ENCODE data around the gene ODF2.

ODF2 gene

DNA sequence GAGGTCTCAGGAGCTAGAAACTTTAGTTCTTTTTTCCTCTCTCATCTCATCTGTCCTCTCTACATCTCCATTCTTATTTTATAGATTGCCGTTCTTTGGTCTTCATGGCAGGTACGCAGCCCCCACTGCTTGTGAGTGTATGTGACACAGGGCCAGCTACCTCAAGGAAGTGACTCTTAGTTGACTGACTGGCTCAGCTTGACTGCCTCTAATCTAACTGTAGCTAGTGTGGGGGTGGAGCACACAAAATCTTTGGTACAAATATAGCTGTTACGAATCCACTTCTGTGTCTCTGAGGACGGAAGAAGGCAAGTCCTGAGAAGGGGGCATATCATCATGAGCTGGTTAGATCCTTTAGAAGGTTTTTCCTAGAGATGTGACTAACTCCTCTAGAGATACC, 76.8 kb downstream of the ODF2 start:
- DNase-seq, result no peak

DNA sequence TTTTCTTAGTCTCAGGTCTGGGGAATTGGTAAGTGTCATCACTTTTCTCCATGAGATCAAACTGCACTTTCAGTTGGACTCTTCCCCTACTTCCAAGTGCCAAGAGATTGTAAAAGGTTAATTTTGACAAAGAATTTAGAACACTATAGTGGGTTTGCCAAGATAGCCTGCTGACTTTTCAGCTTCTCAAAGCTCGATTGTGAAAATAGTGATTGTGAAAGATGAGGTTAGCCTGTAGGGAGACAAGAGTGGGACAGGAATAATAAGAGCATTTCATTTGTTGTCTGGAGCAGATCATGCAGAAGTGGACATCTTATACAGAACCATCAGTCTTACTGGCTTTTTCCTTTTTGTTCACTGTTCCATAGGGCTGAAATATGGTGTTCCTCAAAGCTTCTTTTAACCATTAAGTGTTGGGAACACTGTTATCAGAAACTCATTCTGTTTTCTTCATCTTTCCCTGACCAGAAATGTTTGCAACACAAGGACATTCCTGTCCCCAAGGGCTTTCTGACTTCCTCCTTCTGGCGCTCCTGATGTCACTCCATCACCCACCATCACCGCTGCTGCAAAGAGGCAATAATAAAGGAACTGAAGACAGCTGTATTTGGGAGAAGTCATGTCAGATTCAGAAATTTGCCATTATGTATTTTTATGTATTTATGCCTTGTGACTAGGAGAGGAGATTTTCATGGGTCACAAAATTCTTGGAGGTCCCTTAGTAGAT, 85.0 kb downstream of the ODF2 start:
- DNase-seq, result no peak

DNA sequence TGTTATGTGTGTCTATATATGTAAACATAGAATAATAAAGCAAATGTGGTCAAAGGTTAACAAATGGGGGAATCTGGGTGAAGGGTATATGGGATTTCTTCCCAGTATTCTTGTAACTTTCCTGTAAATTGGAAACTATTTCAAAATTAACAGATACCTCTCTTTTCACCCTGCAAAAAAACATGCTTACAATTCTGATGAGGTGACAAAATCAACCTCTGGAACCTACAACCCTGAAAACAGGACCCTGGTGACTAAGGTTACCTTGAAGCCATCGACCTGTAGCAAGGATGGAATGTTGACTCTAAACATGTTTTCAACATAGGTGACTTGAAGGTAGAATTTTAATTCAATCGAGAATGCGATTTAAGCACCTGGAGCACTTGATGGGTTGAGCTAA, 90.7 kb downstream of the ODF2 start:
- no peak for DNase-seq

- DNase-seq, result no peak
These were observed 93.1 kb downstream of the ODF2 start for GRCh38 chr9:128548876-128549275.

GRCh38 chr9:128550226-128550625, 94.4 kb downstream of the ODF2 start:
- no peak for DNase-seq

Measured in DMS 273 treated with DMSO at 0.1 percent for 48 hours (cell line).